PFSK-1 (cell line): ENCODE results near the gene NOX5.

ENCODE experiments used
- FOXP2 ChIP-seq: optimal IDR thresholded peaks from 2 replicates; pipeline ENCODE3; 2011; ENCODE audit warnings: borderline replicate concordance, control low read depth, inconsistent platforms; ENCODE audit not compliant: insufficient read depth; ENCODE audit errors: extremely low read length, extremely low read depth
- POLR2AphosphoS5 ChIP-seq: IDR thresholded peaks from 2 replicates; pipeline ENCODE4 v1.6.1; 2012; ENCODE audit warnings: low read depth, mild to moderate bottlenecking, control low read depth, low read length, moderate library complexity
- REST ChIP-seq, 2 experiments: IDR thresholded peaks; 2 replicates each; pipeline versions ENCODE4 v1.6.1 to v1.8.0; 2011 to 2012; ENCODE audit warnings: low read depth in 2 of 2, low read length in 2 of 2, control low read depth in 1 of 2, inconsistent platforms in 1 of 2, mild to moderate bottlenecking in 1 of 2, moderate library complexity in 1 of 2; ENCODE audit not compliant: insufficient read depth in 1 of 2
- SIN3A ChIP-seq: IDR thresholded peaks from 2 replicates; pipeline ENCODE4 v1.6.1; 2012; ENCODE audit warnings: mild to moderate bottlenecking, low read length, moderate library complexity, borderline replicate concordance; ENCODE audit not compliant: insufficient read depth
- TAF1 ChIP-seq: IDR thresholded peaks from 2 replicates; pipeline ENCODE4 v1.6.1; 2012; ENCODE audit warnings: low read length, control low read depth, borderline replicate concordance; ENCODE audit not compliant: insufficient read depth

Gene NOX5

GRCh38 chr15:69037977-69038376, 23.5 kb downstream of the NOX5 start:
- TF ChIP-seq TAF1 (no peak), REST (IDR thresholded peaks at IDR 0.05; ENCODE audit: insufficient read depth in 1 of 2, low read depth in 2 of 2, low read length in 2 of 2) (no peak), POLR2AphosphoS5 (no peak), FOXP2 (no peak), SIN3A (no peak)

- TF ChIP-seq FOXP2 (no peak), REST (IDR thresholded peaks at IDR 0.05; ENCODE audit: insufficient read depth in 1 of 2, low read depth in 2 of 2, low read length in 2 of 2) (no peak), TAF1 (no peak), SIN3A (no peak), POLR2AphosphoS5 (no peak)
These were observed 24.0 kb downstream of the NOX5 start for GRCh38 chr15:69038508-69038907.

GRCh38 chr15:69039516-69040225, 25.2 kb downstream of the NOX5 start:
- no peak for TF ChIP-seq TAF1
- TF ChIP-seq POLR2AphosphoS5: no peak
- no peak for TF ChIP-seq SIN3A
- no peak for TF ChIP-seq FOXP2
- TF ChIP-seq REST (IDR thresholded peaks at IDR 0.05; ENCODE audit: insufficient read depth in 1 of 2, low read depth in 2 of 2, low read length in 2 of 2): no peak

- TF ChIP-seq TAF1: no peak
- TF ChIP-seq SIN3A: no peak
- no peak for TF ChIP-seq REST (IDR thresholded peaks at IDR 0.05; ENCODE audit: insufficient read depth in 1 of 2, low read depth in 2 of 2, low read length in 2 of 2)
- no peak for TF ChIP-seq POLR2AphosphoS5
- no peak for TF ChIP-seq FOXP2
These were observed 28.0 kb downstream of the NOX5 start for GRCh38 chr15:69042531-69042930.
